ENCODE results near the gene PRPSAP1.
"Not testable (repeated sequence)": the region's sequence is repeated elsewhere in the genome, so short reads cannot be mapped to it uniquely, and the experiment has no call there.

PRPSAP1 gene

DNA sequence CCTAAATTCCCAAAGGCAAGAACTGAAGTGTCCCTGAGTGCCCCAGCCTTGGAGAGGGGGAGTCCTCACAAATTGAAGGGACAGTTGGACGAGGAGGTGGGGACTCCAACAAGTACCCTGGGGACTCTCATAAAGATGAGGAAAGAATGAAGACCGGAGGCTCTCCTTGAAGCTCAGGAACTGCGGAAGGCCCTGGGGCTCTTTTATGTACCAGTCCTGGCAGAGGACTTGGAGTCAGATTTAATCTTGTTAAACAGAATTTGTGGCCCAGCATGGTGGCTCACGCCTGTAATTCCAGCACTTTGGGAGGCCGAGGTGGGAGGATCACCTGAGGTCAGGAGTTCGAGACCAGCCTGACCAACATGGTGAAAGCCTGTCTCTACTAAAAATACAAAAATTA, 6.1 kb upstream of the PRPSAP1 start:
- DNase-seq (ENCODE audit: low spot score) = not testable (repeated sequence)

GRCh38 chr17:76359375-76359774, 5.7 kb upstream of the PRPSAP1 start:
- DNase-seq (ENCODE audit: low spot score) = no peak

DNA sequence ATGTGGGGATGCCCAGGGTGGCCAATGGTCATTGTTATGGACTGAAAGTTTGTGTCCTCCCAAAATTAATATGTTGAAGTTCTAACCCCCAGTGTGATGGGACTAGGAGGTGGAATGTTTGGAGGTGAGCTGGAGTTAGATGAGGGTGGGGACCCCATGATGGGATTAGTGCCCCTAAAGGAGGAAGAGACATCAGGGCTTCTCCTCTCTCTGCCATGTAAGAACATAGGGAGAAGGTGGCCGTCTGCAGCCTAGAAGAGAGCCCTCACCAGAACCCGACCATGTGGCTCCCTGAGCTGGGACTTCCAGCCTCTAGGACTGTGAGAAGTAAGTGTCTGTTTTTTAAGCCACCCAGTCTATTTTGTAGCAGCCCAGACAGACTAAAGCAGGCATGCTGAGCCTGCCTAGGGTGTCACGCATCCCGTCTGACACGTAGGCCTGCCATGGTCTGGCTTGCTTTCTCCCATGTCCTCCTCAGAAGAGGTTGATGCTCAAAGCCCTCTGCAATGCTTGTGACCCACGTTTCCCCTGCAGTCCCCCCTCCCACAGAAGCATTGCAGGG, 4.0 kb upstream of the PRPSAP1 start:
- DNase-seq (ENCODE audit: low spot score) = no peak

GRCh38 chr17:76356803-76357456, 3.2 kb upstream of the PRPSAP1 start:
- no peak for DNase-seq (ENCODE audit: low spot score)

- DNase-seq (ENCODE audit: low spot score) = no peak
These were observed 1.1 kb upstream of the PRPSAP1 start for GRCh38 chr17:76354747-76355310.

DNA sequence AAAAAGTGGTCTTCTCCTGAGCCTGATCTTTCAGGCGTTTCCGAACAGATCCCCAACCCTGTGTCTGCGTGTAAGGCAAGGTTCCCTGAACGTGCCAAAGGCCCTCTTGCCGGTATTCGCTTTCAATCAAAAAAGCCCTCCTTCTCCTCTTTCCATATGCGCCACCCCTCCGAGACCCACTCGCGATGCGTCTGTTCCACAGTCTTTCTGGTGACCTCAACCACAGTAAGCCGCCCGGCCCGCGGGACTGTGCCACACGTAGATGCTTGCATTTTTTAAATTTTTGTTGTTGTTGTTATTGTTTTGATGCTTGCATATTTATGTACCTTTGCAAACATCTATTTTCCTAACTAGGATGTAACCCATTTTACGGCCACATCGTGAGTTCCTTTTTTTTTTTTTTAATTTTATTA, 607 bp upstream of the PRPSAP1 start:
- no peak for DNase-seq (ENCODE audit: low spot score)

GRCh38 chr17:76353004-76353598, 615 bp downstream of the PRPSAP1 start:
- DNase-seq (ENCODE audit: low spot score) = peak; percentile 82

DNA sequence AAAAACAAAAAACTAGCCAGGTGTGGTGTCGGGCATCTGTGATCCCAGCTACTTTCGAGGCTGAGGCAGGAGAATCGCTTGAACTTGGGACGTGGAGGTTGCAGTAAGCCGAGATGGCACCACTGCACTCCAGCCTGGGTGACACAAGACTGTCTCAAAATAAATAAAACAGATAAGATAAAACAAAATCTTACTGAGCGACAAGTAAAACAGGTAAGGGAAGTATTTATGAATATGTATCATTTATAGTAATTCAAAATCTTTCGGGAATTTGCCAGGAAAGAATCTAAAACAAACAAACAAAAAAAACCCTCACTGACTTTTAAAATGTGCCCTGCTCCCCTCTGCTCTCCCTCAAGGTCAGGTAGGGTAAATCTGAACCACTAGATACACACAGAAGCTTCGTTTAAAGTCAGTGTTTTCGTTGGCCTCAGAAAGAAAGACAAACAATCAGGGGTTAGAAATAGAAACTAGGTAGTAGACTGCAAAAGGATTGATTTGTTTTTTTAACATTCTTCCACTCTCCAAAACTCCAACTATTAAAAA, 2.1 kb downstream of the PRPSAP1 start:
- no peak for DNase-seq (ENCODE audit: low spot score)

DNA sequence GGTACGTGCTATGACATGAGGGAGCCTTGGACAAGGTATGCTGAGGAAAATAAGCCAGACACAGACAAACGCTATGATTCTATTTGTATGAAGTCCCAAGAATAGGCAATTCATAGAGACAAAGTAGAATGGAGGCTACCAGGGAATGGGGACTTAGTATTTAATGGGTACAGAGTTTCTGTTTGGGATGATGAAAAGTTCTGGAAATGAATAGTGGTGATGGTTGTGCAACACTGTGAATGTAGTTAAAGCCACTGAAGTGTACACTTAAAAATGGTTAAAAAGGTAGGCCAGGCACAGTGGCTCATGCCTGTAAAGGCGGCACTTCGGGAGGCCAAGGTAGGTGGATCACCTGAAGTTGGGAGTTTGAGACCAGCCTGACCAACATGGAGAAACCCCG, 3.3 kb downstream of the PRPSAP1 start:
- DNase-seq (ENCODE audit: low spot score) = no peak

GRCh38 chr17:76346936-76347335, 6.8 kb downstream of the PRPSAP1 start:
- DNase-seq (ENCODE audit: low spot score) = not testable (repeated sequence)

DNA sequence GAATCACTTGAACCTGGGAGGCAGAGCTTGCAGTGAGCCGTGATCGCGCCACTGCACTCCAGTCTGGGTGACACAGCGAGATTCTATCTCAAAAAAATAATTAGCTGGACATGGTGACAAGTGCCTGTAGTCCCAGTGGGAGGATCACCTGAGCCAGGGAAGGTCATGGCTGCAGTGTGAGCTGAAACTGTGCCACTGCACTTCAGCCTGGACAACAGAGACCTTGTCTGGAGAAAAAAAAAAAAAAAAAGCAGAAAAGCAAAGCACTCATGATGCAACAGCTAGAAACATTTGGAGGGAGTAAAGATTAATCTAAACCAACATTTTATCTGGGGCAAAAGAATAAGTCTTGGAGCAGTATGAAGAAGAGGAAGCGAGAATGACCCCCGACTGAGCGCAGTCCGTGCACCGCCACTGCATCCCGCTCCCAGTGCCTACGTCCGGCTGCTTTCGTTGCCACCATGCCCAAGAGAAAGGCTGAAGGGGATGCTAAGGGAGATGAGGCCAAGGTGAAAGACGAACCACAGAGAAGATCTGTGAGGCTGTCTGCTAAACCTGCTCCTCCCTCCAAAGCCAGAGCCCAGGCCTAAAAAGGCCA, 8.2 kb downstream of the PRPSAP1 start:
- no peak for DNase-seq (ENCODE audit: low spot score)

DNA sequence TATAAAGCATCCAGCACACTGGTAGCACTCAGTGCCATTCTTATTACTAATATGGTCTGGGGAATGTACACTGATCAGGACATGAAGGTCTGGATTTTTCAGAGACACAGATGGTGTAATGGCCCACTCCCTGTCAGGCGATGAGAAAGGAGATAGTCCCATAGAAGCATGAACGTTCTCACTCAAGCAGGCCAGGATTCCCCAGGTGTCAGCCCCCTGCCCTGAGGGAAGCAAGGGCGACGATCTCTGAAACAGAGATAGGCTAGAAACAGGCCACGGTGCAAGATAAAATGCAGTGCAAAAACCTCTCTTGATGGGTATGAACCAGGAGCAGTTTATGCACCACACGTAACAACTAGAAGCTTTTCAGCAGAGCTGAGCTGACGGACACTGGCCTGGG, 10.6 kb downstream of the PRPSAP1 start:
- DNase-seq (ENCODE audit: low spot score) = no peak

DNA sequence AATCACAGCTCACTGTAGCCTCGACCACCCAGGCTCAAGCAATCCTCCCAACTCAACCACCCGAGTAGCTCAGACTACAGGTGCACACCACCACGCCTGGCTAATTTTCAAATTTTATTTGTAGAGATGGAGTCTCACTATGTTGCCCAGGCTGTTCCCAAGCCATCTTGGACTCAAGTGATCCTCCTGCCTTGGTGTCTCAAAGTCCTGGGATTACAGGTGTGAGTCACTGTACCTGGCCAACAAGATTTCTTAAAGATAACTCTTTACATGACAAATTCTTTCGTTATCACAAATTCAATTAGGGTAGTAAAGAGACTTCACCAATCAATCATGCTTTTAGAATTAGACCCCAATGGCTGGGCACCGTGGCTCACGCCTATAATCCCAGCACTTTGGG, 12.4 kb downstream of the PRPSAP1 start:
- no peak for DNase-seq (ENCODE audit: low spot score)

- no peak for DNase-seq (ENCODE audit: low spot score)
These were observed 16.3 kb downstream of the PRPSAP1 start for GRCh38 chr17:76337413-76337777.

DNA sequence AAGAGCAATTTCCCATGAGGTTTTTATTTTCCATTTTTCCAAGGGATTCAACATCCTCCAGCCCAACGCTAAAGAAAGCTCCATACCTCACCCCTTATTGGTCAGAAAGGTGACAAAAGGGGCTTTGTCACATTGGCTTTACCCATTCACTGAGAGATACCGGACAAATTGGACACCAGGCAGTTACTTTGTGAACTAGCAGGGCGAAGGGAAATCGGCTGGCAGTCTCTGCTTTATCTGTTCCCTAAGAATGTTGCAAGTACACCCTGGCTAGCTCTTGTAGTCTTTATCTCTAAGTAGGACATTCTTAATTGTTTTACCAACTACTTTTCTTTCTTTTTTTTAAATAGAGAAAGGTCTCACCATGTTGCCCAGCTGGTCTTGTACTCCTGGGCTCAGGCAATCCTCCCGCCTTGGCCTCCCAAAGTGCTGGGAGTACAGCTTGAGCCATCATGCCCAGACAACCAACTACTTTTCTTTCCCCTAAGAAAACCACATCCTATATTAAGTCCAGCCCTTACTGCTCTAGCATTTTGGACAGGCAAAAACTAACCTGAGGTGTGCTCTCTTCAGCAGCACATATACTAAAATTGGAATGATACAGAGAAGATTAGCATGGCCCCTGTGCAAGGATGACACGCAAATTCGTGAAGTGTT, 16.8 kb downstream of the PRPSAP1 start:
- no peak for DNase-seq (ENCODE audit: low spot score)

GRCh38 chr17:76335716-76336381, 17.9 kb downstream of the PRPSAP1 start:
- no peak for DNase-seq (ENCODE audit: low spot score)

DNA sequence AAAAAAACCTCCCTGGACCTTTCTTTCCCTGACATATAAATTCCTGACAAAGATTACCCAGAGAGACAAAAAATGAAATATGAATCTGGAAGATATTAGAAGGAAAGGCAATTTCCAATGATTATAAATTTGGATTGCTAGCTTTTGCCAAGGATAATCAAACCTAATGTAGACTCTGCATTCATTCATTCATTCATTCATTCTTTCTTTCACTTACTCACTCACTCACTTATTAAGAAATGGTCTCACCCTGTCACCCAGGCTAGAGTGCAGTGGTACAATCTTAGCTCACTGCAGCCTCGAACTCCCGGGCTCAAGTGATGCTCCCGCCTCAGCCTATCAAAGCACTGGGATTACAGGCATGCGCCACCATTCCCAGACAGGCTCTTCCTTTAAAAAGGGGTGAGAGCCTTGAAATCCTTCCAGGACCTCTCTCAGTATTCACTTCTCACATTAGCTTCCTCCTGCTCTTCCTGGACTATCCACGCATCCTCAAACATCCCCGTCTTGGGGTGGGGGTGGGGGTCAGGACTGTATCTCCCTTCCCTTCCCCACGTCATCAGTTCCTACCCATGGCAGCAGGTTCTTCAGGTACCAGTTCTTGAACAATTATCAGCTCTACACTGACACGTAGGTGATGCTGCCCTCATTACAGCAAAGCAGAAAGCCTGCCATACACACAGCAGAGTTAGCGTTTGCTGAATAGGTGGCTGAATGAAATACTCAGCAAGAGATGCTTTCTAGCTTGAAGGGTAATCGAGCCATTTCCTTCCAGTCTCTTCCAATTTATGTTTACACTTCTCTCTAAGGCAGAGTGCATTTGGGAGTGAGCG, 19.8 kb downstream of the PRPSAP1 start:
- no peak for DNase-seq (ENCODE audit: low spot score)

- DNase-seq (ENCODE audit: low spot score) = no peak
These were observed 22.6 kb downstream of the PRPSAP1 start for GRCh38 chr17:76331083-76331482.

DNA sequence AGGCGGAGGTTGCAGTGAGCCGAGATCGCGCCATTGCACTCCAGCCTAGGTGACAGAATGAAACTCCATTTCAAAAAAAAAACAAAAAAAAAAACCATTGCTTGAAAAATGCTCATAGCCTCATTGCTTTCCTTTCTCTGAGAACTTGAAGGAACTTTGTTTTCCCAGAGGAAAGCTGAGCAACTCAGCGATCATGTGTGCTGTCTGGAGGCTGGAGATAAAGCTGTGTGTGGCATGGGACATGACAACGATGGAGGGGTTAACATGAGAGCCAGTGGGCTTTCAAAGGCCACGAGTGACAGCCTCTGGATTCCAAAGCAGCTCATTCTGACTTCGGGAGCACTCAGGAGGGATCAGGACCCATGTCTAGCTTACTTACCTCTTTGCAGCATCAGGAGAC, 24.1 kb downstream of the PRPSAP1 start:
- DNase-seq (ENCODE audit: low spot score) = no peak

DNA sequence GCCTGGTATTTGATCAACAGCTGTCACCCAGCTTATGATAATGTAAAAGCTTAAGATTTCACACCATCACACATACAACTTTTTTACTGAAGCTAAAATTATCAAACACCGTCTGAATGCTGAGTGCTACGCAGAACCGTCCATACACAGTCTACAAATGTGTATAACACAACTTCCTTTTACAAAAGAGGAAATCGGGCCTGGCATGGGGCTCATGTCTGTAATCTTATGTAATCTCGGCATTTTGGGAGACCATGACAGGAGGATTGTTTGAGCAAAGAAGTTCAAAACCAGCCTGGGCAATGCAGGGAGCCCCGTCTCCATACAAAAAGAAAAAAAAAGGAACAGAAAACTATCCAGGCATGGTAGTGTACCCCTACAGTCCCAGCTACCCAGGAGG, 26.0 kb downstream of the PRPSAP1 start:
- no peak for DNase-seq (ENCODE audit: low spot score)

- no peak for DNase-seq (ENCODE audit: low spot score)
These were observed 27.4 kb downstream of the PRPSAP1 start for GRCh38 chr17:76326306-76326705.
